Measurements from ENCODE around the gene ANKRD23.

Gene ANKRD23

DNA sequence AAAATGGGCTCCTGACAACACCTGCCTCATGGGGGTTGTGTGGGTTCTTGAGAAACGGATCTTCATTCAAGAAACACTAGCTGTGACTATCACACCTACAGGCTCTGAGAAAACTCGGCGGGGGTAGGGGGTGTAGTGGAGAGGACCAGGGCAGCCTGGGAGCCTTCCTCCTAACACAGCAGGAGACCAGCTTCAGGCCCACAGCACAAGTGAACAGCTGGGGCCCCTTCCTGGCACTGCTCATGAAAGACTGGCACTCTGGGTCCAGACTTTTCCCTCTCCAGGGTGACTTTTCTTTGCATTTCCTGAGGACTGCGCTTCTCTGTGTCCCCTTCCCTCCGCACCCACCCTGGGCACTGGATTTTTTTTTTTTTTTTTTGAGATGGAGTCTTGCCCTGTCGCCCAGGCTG, 33.2 kb upstream of the ANKRD23 start:
- no peak for DNase-seq (ENCODE audit: low read depth)

DNA sequence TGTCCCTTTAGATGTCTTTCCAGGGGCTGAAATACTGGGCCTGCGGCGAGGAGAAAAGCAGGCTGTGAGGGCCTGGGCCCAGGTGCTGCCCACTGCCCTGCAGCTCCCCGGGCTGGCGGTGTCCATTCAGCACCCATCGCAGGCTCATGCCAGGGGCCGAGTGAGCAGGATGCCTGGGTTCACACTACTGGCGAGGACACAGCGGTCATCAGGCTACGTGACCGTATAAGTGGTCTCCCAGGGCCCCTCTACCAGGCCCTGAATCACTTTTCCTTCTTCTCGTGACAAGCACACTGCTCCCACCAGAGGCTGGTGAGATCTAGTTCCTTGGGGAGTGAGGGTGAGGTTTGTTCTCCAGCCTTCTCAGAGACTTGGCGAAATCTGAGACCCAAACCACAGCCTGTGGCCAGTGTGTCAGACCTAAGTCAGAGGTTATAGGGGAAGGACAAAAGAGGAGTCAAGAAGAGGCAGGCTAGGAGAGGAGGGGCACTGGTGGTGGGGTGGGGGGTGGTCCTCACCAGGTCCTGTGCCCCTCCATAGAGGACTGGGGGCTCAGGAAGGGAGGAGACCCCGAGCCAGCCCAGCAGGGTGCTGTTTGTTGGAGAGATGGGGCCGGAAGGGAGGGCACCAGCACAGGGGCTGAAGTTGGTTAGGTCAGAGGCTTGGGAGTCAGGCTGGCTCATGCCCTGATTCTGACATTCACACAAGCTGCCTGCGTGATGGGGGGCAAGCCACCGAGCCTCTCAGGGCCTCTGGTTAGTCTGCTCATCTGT, 32.6 kb upstream of the ANKRD23 start:
- no peak for DNase-seq (ENCODE audit: low read depth)

DNA sequence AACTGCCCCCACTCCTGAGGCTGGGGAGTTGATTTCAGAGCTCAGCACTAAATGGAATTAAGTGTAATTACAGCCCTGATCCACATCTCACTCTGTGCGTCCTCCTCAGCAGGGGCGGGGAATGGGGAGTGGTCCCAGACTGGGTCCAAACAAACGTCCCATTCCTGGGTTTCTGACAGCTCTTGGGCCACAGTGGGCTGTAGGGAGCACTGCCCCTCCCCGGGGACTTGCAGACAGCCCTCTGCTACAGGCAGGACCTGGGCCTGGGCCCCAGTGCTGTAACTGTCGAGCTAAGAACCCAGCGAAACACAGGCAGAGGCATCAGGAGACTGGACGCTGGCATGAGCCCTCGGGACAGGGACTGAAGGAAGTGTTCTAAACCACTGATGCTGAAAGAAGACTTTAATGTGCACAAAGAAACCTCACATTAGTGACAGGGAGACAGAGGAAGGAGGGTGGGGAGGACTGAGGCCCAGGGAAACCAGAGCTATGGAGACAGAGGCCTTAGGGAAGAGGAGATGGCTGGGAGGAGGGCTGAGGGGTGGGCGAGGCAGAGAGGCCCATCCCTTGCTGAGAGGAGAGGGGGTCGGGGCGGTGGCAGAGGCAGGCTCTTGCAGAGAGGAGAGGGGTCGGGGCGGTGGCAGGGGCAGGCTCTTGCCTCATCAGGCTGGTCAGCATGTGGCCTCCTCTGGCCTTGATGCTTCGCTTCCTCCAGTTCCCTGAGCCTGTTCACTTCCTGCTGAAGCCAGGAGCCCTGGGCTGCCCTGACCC, 31.9 kb upstream of the ANKRD23 start:
- DNase-seq (ENCODE audit: low read depth): no peak

DNA sequence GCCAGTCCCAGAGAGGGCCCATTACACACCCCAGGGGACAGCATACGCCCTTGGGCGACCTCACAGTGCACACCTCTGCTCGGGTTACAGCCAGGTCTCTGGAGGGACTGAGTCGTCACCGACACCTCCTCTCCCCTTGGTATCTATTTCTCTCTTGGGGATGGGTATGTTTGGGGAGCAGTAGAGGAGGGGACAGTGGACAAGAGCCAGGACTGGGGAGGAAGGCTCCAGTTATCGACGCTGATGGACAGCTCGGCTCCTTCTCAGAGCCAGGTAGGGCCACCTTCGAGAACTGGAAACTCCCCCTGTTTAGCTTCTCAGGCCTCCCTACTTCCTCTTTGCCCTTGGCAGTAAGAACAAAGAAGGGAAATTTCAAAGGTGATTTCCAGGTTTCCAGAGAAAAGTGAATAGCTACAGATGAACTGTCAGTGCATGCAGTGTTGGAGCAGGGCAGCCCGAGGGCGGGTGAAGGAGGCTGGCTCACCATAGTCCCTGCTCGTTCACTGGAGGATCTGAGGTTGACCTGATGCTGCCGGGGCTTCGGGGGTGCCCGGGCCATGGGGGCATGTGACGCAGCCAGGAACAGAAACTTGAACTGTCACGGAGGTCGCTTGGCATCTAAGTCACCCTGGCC, 30.5 kb upstream of the ANKRD23 start:
- DNase-seq (ENCODE audit: low read depth): no peak

DNA sequence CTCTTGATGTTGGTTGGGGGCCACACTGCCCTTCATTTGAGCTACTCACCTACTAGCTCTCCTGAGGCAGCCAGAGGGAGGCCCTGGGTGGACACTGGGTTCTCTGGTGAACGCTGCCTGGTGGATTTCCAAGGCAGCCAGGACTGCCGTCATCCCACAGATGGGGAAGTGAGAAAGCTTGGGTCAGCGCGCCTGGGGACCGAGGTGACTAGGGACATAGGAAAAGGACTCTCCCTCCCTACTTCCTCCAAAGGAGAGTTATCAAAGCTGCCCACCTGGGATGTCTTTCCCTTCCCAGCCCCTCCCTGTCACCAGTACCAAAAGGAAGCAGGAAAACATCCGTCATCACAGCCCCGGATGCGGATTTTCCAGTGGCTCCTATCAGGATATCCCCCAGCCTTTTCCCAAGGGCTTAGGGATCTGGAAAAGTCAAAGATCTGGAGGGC, 29.9 kb upstream of the ANKRD23 start:
- DNase-seq (ENCODE audit: low read depth): no peak

DNA sequence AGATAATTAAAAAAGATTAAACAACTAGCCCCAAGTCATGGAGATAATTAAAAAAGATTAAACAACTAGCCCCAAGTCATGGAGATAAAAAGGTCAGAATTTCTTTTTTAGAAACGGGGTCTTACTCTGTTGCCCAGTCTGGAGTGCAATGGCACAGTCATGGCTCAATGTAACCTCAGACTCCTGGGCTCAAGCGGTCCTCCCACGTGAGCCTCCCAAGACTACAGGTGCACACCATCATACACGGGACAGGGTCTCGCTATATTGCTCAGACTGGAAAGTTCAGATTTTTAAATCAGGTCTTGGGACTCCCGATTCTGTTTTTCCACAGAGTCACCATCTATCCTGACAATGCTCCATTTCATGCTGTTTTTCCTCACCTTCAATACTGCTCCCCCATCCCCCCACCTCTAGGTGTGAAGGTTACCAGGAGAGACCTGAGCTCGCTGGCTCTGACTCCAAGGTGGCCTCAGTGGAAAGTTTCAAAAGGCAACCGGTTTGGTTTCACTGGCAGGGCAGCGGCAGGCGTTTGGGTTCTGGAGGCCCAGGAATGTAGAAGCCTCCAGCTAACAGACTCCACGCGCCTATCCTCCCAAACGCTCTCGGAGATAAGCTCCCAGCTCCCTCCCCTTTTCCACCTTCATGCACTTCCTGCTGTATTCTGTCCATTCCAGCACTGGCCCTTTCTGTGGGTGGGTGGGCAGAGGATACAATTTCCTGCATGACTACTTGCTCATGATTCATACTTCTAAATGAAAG, 28.9 kb upstream of the ANKRD23 start:
- DNase-seq (ENCODE audit: low read depth): no peak

DNA sequence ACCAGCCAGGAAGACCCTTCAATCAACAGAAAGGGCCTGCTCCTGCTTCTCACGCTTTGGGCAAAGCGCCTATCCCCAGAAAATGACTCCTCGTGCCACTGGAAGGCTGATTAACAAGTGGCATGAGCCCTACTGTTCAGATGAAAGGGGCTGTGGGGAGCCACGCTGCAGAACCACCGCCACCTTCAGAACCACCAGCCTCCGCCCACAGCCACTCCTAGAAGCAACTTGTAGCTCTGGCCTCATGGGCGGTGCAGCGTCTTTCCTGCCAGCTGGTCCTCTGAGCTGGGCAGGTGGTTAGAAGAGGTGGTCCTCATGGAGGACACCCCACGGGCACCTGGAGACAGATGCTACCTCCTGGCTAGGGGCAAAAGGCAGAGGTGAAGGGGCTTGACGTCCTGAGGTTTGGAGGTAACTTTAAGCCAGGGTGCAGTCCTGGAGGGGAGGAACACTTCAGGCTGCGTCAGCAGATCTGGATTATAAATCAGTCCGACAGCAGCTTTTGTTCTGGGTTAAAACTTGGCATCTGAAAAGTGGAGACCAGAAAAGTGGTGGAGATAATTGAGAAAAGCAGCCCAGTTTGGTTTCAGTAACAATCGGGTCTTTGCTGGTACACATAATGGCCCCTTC, 26.9 kb upstream of the ANKRD23 start:
- DNase-seq (ENCODE audit: low read depth): no peak

DNA sequence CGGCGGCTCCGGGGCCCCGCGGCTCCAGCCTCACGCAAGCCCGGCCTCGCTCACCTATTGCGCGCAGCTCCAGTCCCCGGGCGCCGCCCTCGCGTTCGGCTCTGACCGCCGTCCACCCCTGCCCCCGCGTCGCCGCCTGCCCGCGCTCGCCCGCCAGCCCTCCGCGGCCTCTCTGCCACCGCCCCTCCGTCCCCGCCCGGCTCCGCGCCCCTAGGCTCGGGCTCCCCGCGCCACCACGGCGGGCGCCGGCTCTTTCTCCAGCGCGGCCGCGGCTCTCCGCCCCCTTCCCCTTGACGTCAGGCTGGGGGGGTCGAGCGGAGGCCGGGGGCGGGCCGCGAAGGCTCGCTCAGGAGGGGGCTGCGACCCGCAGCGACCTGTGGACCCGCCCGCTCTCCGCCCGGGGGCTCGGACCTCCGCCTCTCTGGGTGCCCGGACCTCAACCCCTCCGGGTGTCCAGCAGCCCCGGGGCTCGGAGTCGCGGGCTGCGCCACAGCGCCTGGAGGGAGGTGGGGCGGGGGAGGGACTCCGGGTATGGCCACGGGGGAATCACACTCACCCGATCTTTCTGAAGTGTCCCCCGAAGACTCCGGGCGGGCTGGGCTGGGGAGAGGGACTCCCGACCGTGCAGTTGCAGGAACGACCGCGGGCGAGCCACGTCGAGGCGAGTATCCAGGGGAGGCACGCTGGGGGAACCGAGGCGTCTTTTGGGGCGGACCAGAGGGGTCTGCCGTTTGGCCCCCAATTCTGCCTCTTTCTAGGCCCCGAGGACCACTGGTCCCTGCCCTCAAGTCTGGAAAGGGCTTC, 26.2 kb upstream of the ANKRD23 start, which contains the start of gene SEMA4C:
SEMA4C (minus strand) TSS at position 259 of the 804 bp plus-strand sequence. CDS start 2,194 bp downstream, outside the sequence.
- no peak for DNase-seq (ENCODE audit: low read depth)

DNA sequence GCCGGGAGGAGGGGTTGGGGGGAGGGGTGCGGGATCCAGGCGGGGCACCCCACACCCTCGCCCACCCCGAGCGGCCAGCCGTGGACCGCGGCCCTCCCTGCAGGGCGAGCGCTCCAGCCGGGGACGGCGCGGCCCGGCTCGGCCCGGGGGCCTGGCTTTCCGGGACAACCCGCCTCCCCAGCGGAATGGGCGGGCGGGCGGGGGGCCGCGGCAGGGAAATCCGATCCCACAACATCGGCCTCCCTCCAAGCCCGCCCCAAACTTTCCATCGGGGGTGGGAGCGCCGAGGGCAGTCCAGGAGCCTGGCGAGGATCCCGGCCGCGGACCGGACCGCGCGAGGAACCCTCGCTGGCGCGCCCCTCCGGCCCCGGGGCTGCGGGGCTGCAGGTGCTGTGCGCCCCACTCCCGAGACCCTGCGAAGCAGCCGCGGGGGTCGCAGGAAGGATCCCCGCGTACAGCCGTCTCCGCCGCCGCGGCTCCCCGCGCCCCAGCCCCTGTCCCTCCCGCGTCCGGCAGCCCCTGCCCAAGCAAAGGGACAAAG, 25.5 kb upstream of the ANKRD23 start:
- DNase-seq (ENCODE audit: low read depth): no peak

DNA sequence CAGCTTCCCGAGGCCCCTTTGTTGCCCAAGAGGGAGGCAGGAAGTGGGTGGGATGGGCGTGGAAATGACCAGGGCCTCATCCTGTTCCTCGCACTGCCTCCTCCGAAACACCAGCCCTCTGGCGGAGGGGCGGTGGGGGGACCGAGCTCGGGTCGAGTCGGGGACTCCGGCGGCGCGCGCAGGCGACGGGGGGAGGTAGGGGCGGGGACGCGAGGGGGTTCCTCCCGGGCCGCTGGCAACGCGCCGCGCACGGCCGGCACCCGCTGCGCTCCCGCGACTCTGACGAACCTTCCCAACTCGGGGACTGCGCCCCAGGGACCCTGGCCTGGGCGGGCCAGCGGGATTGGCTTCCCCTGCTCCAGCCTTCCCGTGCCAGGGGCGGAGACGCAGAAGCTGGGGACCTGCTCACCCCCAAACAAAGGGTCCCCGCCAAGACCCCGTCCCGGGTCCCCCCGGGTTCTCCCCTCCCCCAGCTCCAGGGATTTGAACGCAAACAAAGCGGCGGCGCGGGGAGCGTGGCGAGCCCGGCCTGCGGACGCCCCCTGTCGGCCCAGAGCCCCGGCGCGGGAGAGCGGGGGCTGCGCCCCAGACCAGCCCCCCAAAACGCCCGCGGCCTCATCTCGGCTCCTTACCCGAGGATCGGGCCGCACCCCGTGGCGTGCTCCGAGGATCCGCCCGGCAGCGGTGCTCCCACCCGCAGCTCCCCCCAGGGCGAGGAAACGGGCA, 24.9 kb upstream of the ANKRD23 start:
- peak; percentile 56 for DNase-seq (ENCODE audit: low read depth)

DNA sequence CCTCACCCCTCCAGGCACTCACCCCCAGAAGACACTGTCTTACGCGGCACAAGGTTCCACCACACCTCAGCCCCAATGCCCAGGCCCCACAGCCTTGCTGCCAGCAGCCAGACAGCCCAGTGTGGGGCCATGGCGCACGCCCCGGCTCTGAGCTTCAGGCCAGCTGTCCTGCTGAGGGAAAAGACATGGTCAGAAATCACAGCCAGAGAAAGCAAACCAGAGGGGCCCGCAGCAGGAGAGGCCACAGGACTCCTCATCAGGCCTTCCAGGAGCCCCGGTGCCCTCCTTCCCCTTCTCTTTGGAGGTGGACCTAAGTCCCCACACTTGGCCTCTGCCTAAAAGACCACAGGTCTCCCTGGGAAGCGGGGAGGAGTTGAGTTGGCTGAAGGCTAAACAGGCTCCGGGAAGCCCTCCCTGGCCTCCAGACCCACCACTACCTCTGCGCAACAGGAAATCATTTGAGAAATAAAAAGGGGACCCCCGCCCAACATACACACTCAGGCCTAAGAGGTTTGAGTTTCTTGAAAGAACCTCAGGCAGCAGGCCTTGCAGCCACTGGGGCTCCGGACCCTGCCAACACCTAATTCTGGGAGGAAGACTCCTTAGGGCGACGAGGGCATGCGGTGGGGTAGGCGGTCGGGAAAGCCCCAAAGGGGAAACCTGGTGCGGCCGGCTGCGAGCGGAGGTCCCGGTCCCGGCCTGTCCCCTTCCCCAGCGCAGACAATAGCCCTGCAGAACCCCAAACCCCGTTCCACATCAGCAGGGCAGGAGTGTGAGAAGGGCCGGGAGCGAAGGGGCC, 24.1 kb upstream of the ANKRD23 start:
- DNase-seq (ENCODE audit: low read depth): no peak

DNA sequence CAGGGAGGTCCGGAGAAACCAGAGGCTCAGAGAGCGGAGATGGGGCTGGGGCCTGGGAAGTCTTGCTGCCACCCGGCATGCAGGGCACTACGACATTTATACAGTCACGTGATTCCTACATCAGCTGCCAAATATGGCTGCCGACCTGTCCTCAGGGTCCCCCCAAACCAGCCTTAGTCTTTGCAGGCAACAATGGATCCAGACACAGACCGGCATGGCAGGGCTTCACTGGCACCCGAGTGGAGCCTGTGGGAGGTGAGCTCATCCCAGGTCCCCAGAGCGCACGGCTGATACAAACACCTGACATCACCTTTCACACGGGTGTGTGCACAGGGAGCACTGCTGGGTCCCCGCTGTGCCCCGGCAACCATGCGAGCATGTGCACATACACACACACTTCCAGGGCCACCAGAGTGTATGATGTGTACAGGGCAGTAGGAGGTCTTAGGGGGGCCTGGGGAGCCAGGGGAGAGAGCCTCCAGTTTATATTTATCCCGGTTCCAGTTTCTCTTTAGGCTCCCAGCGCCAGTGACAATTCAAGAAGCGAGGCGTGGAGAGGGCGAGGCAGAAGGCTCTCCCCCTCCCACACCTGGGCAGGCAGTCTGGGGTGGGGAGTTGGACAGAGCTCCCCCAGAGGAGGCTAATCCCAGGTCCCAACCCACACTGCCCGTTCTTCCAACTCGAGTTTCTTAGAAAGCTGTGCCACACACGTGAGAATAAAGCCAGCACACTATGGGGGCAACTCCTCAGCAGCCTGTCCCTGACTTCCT, 23.4 kb upstream of the ANKRD23 start:
- DNase-seq (ENCODE audit: low read depth): no peak

DNA sequence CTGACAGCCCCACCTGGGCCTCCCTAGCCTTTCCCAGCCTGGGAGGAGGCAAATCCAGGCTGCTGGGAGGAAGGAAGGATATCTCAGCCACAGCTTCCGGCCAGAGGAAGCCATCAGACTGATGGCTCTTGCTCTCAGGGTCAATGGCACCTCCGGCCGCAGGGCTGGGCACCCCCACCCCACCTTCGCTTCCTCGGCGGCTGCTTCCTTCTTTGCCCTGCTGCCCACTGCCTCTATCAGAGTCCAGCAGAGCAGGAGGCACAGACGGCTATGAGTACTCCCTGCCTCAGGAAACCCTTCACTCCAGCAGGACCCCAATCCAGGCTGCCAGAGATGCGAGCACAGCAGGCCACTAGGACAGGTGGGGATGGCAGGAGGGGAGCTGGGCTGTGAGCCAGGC, 22.8 kb upstream of the ANKRD23 start:
- DNase-seq (ENCODE audit: low read depth): no peak

DNA sequence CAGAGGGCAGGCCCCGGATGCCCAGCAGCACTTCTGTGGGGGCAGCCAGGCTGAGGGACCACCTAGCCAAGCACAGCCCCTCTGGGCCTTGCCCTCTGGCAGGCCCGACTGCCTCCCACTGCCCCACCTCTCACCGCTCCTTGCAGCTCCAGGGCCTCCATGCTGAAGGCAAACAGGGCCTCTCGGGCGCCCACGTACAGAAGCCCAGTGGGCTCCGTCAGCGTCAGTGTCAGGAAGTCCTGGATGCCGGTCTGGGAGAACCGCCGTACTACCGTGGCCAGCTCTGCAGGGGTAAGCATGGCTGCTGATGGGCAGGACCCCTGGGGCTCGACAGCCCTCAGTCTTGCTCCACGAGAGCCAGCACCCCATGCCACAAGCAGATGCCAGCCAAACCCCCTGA, 22.3 kb upstream of the ANKRD23 start:
- no peak for DNase-seq (ENCODE audit: low read depth)

DNA sequence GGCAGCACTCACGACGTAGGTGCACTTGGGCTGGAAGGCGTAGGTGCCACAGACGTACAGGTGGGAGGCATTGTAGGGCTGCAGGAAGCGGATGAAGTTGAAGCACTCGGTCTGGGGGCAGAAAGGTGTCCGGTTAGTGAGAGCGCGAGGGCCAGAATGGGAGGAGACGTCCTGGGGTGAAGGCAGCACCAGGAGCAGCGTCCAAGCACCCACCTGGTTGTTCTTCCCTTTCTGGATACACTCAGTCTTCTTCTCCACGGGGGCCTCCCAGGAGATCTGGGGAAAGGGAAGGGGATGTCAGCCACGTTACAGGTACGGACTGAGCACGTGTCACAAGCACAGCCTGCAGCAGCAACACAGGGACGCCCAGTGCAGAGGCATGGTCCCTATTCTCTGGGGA, 21.8 kb upstream of the ANKRD23 start:
- DNase-seq (ENCODE audit: low read depth): no peak

DNA sequence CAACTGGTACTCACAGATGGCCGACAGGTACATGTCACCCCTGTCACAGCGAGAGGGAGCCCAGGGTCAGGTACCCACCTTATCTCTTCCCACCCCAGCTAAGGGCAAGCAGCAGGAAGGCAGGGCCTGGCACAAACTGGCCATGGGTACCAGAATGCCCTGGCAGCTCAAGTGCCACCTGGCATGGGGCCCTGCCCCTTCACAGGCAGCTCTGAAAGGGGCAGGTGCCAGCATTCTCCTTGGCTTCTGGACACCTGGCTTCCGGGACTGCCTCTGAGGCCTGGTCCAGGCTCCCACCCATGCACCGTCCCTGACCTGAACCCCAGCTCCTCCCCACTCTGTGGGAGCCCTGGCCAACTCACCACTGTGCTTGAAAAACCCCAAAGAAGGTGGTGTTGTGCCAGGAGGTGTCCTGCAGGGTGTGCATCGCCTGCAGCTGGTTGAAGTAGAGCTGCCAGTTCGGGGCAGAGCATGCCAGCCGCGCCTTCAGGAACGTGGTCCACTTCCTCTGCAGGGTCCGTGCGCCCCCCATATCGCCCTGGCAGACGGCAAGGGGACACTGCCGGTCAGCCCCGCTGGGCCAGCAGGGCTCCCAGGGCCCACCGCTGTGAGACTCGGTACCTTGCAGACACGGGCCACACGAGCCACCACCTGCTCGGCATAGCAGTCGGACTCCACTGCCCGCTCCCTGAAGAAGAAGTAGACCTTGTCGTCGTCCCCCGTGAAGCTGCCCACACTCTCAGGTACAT, 20.7 kb upstream of the ANKRD23 start:
- no peak for DNase-seq (ENCODE audit: low read depth)

DNA sequence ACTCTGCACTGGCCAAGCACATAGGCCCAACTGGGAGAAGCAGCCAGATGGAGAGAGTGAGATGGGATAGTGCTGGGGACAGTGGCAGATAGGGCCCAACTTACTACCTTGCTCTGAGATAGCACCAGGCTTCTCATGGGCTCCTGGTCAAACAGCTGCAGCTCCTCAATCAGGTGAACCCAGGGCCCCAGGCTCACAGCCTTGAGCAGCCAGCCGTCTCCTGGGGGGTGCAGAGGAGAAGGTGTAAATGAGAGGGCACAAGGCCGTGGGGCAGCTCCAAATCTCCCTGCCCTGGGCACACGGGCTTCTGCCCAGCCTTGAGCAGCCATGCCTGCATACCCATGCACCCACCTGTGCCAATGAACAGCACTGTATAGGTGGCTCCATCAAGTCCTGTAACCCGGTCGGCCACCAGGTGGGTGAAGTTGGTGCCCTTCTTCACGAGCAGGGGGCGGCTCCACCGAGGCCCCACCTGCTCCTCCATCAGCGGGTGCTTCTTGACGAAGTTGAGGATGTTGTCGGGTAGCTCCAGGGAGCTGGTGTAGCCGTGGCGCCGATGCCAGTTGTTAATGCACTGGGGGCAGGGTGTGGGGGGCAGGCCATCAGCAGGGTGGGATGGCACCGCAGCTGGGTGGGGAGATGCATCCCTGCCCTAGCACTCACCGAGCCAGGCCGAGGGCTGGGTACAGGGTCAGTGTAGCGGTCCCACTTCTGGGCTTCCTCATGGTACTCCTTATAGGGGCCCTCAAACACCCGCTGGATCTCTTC, 19.9 kb upstream of the ANKRD23 start:
- DNase-seq (ENCODE audit: low read depth): no peak
